HG03175 (cell line): ENCODE data around the gene MUTYH.
"Not testable (repeated sequence)": the region's sequence is repeated elsewhere in the genome, so short reads cannot be mapped to it uniquely, and the experiment has no call there.

Source experiments
- ATAC-seq: cut with Tn5 transposase; IDR thresholded peaks from one replicate; pipeline ENCODE4 v1.9.1; 2021; ENCODE audit warnings: mild to moderate bottlenecking, moderate library complexity; ENCODE audit not compliant: unreplicated experiment

MUTYH gene

DNA sequence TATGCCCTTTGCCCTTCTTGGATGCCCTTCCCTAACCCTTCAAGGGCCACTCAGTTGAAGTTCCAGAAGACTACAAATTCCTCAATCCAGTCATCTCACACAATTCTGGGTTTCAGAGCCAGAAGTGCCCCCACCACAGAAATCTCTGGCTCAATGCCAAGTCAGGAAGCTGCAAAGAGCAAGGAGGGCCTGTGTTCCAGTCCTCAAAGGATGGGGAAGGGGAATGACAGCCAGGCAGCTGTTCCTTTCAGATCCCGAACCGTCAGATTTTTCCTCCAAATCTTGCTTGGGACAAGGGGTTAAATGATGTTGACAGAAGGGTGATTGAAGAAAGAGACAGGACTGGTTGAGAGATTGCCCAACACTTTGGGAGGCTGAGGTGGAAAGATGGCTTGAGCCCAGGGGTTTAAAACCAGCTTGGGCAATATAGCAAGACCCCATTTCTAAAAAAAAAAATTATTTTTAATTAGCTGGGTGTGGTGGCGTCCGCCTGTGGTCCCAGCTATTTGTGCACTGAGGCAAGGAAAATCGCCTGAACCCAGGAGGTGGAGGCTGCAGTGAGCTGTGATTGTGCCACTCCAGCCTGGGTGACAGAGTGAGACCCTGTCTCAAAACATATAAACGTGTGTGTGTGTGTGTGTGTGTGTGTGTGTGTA is 14.3 kb downstream of the MUTYH start:
- ATAC-seq: no peak

DNA sequence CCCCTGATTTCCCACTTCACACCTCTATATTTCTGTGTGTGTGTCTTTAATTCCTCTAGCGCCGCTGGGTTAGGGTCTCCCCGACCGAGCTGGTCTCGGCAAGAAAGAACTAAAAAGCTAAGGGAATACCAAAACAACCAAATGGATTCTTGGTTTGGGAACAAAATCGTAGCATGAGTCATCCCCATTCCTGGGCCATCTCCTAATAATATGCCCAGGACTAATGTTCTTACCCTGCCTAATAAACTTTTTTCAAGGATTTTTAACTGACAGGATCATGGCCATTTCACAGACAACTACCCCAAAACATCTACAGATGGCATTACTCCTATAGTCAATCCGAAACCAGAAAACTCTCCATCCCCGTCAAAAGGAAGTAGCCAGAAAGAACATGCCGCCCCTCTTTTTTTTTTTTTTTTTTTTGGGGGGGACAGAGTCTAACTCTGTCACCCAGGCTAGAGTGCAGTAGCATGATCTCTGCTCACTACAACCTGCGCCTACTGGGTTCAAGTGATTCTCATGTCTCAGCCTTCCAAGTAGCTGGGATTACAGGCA is 17.7 kb downstream of the MUTYH start:
- no peak for ATAC-seq

DNA sequence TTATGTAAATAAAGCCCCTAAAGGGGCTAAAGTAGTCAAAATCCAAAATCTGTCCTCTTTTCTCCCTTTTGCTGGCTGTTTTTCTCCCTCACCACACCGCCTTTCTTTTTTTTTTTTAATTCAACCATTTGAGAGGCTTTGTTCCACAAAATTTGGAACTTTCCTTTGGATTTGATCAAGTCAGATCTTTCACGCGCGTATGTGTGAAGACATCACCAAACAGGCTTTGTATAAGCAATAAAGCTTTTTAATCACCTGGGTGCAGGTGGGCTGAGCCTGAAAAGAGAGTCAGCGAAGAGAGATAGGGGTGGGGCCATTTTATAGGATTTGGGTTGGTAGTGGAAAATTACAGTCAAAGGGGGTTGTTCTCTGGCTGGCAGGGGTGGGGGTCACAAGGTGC is 18.8 kb downstream of the MUTYH start:
- ATAC-seq: no peak

DNA sequence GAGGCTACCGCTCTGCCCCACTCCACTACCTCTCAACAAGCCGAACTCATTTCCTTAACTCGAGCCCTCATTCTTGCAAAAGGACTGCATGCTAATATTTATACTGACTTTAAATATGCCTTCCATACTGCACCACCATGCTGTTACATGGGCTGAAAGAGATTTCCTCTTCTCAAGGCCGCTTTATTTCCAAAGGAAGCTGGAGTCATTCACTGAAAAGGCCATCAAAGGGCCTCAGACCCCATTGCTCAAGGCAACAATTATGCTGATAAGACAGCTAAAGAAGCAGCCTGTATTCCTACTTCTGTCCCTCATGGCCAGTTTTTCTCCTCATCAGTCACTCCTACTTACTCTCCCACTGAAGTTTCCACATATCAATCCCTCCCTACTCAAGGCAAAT is 20.5 kb downstream of the MUTYH start:
- no peak for ATAC-seq

DNA sequence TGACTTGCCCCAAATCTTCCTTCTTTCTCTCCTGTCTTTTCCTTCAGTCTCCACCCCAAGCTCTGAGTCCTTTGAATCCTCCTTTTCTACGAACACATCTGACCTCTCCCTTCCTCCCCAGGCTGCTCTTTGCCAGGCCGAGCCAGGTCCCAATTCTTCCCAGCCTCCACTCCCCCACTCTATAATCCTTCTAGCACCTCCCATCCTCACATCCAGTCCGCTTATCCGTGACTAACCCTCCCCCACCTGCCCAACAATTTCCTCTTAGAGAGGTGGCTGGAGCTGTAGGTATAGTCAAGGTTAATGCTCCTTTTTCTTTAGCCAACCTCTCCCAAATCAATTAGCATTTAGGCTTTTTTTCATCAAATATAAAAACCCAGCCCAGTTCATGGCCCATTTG is 23.1 kb downstream of the MUTYH start:
- no peak for ATAC-seq

DNA sequence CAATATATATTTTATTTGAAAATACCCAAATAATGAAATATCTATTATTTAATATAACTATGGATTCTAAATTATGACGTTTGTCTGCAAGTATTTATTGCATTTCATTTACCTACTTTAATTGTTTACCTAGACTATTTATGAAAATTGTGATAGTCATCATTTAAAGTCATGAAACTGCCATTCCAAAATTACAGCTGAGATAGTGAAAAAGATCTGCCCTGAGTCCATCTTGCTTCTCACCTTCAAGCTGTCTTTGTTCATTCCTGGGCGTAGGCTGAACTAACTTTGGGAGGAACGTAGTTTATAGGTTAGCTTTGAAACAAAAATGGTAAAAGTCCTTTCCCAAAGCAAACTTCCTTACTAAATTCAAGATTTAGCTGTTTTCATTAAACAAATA is 26.0 kb downstream of the MUTYH start:
- no peak for ATAC-seq

DNA sequence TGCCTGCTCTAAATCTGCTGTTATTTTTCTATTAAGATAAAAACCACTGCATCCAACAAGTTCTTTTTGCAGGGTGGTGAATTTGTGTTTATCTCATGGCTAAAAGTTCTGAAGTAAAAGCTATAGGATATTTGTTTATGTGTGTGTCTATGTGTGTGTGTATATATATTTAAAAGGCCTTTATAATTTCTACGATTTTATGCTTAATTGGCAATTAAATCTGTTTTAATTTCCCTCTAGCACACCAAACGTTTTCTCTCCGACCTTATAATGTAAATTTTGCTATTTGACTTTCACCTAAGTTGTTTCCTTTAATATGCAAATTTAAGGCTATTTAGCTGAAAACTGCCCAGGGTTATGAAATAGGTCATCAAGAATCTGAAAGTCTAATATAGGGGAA is 33.3 kb downstream of the MUTYH start:
- no peak for ATAC-seq

DNA sequence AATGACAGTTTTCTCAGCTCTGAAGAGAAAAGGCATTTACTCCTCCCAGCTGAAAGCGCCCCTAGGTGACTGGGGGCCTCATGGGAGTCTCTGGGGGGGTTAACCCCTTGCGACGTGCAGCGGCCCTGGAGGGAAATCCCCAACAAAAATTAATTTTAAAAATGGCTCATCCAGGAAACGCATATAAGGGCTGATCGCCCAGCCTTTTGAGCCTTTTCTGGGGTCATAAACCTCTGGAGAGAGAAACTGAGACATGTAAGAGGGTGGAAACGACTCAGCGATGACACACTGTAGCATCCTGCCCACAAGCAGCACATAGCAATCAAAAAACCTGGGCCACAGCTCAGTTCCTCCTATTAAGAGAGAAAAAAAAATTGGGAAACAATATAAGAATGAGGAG is 33.9 kb downstream of the MUTYH start:
- ATAC-seq: no peak

DNA sequence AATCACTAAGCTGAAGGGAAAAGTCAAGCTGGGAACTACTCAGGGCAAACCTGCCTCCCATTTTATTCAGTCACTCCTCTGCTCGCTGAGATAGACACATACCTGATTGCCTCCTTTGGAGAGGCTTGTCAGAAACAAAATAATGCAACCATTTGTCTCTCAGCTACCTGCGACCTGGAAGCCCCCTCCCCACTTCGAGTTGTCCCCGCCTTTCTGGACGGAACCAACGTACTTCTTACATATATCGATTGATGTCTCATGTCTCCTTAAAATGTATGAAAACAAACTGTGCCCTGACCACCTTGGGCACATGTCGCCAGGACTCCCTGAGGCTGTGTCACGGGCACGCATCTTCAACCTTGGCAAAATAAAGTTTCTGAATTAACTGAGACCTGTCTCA is 35.0 kb downstream of the MUTYH start:
- ATAC-seq: no peak

DNA sequence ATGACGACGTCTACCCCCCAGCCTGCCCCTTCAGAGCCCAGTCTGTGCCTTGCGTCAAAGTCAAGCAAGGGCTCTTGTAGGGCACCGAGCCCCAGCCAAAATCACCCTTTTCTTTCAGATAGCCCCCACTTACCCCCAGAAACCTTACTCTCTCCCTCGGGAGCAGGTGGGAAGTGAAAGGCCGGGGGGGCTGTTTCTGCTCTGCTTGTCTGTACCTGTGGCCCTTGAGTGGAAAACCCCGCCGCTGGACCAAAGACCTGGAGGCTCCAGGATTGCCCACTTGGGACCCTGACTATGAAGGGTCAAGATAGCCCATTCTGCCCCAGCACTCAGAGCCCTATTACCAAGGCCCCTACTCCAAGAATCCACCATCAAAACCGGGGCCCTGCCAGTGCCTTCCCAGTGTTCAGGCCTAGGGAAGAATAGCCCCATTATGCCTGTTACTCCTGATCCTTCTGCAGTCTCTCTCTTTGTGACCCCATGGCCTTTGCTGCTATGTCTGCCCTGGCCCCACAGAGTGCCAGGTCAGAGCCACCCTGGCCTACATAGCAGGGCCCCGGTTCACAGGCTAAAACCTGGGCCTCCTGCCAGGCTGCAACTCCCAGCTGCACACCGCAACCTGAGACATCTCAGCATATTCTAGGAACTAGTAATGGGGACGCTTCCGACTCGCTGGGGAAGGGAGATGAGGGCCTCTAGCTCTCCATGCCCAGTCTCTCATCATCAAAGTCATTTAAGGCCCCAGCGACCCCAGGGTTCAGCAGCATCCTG is 35.7 kb downstream of the MUTYH start:
- ATAC-seq: no peak

DNA sequence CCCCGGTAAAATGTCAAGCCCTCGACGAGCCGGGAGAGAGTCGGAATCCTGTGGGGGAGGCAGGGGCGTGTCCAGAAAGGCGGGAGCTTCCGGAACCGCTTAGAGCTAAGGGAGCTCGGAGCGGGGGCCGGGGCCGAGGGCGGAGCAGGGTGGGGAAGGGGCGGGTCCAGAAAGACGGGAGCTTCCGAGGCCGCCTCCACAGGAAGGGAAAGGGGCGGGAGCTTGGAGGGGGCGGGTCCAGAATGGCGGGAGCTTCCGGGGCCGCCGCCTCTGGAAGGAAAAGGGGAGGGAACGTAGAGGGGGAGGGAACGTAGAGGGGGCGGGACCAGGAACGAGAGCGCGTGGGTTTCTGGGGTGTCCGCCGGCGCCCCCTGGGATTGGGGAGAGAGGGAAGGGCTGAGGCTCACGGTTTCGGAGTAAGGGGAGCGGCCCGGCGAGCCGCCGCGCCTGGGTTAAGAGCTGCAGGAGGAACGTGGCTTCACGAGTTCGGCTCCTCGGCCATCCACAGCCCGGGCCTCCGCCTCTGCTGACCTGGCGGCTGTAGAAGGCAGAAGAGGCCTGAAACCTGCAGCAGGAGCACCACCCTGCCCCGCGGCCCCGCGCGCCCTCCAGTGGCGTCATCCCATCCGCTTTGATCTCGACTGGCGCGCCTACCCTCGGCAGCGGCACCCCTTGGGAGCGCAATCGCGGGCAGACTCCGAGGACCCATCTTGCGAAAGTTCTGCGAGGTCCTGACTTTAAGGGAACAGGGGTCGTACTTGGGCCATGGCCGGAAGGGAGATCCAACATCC is 36.5 kb downstream of the MUTYH start:
- peak; percentile 72 for ATAC-seq

DNA sequence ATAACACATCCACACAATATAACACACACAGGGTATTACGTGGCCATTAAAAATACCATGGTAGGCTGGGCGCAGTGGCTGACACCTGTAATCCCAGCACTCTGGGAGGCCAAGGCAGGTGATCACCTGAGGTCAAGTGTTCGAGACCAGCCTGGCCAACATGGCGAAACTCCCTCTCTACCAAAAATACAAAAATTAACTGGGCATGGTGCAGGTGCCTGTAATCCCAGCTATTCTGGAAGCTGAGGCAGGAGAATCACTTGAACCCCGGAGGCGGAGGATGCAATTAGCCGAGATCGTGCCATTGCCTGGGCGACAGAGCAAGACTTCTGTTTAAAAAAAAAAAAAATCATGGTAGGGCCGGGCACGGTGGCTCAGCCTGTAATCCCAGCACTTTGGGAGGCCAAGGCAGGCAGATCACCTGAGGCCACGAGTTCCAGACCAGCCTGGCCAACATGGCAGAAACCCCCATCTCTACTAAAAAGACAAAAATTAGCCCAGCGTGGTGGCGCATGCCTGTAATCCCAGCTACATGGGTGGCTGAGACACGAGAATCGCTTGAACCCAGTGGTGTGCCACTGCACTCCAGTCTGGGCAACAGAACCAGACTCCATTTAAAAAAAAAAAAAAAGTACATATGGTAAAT is 37.6 kb downstream of the MUTYH start:
- no peak for ATAC-seq

DNA sequence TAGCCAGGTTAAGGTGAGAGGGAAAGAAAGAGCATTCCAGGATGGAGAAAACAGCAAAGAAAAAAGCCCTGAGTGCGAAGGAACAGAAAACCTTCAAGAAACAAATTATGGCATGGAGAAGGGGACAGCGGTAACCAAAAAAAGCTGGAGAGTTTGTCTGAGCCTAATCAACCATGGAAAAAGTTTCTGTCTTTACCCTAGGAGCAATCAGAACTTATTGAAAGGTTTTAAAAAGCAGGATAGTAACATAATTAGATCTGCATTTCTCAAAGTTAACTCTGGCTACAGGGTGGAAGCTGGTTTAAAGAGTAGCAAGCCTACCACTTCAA is 39.6 kb downstream of the MUTYH start:
- ATAC-seq: no peak

DNA sequence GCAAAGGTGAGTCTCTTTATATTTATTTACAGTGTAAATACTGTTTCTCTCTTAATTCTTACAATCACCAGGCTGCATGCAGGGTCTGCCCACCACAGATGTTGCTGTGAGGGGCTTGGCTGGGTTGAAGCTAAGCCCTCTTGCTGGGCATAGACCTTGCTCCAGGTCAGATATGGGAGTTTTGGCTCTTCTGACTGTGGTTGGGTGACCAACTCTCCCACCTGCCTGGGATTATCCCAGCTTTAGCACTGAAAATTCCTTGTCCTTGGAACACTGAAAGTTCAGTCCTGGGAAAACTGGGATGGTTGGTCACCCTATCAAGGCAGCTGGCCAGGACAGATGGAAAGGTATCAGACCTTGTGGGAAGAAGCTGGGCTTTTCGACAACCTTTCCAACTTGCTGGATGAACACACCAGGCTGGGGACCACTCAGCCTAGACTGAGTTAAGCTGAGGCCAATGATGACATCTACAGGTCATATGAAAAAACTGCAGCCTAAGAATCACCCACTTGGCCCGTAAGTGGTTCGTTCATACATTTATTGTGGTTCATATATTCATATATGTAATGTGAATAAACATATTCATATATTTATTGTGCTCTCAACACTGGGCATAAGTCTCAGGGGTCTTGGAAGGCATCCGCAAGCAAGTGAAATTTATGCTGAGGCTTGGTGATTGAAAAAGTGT is 40.1 kb downstream of the MUTYH start:
- no peak for ATAC-seq

DNA sequence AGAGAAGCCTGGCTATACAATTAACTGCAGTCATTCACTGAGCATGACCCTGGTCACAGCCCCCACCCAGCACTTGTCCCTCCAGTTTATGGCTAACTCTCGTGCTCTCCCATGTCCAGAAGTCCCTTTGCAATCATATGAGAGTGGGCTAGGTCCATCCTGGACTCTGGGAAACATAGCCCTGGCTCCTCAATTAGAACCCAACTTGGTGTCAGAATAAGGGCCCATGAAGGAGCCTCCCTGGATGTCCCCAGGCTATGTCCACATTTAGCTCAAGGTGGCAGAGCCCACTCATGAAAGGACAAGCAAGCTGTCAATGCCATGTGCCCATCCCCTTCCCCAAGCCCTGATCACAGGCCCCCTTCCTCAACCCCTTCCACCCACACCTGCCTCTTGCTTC is 40.9 kb downstream of the MUTYH start:
- no peak for ATAC-seq

DNA sequence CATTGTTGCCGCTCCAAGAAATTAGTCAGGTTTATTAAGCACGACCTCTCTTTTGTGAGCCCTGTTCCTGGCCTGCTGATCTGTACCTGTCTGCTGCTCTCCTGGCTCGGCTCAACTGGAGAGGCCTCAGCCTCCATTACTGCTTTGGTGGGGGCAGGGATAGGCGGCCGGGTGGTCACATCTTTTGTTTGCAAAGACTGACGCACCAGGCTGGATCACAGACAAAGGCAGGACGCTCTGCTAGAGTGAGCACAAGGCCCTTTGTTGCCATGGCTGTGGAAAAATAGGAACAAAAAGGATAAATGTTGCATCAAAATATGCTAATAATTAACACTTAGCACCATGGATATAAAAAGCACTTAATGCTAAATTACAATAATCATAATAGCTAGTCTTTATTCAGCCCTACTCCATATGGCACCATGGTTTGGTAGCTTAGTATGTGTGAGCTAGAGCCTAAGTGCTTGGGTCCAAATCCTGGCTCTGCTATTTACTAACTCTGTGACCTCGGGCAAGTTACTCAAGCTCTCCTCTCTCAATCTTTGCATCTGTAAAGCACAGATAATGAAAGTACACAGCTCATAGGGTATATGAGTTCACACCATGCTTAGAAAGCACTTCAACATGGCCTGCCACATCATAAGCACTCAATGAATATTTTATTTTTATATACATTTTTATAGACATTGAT is 42.4 kb downstream of the MUTYH start:
- ATAC-seq: no peak

DNA sequence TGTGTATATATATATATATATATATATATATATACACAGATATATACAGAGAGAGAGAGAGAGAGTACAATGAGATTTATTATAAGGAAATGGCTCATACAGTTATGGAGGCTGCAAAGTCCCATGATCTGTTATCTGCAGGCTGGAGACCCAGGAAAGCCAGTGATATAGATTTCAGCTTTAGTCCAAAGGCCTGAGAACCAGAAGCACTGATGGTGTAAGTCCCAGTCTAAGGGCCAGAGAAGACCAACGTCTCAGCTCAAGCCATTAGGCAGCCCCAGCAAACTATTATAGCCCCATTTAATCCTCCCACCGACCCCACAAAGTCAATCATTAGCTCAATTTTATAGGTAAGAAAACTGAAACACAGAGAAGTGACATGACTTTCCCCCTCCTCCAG is 48.5 kb downstream of the MUTYH start:
- ATAC-seq: no peak

DNA sequence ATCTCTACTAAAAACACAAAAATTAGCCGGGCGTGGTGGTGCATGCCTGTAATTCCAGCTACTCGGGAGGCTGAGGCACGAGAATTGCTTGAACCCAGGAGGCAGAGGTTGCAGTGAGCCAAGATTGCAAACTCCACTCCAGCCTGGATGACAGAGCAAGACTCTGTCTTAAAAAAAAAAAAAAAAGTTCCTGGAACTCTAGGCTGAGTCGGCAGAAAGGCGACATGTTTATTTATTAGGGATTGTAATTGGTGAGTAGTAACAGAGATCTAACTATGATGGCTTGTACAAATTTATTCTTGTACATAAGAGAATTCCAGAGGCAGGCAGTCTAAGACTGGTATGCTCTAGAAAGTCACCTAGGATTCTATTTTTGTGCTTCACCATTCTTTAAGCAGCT is 49.2 kb downstream of the MUTYH start:
- not testable (repeated sequence) for ATAC-seq

DNA sequence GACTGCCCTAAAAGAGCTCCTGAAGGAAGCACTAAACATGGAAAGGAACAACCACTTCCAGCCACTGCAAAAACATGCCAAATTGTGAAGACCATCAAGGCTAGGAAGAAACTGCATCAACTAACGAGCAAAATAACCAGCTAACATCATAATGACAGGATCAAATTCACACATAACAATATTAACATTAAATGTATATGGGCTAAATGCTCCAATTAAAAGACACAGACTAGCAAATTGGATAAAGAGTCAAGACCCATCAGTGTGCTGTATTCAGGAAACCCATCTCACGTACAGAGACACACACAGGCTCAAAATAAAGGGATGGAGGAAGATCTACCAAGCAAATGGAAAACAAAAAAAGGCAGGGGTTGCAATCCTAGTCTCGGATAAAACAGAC is 53.7 kb downstream of the MUTYH start:
- not testable (repeated sequence) for ATAC-seq

DNA sequence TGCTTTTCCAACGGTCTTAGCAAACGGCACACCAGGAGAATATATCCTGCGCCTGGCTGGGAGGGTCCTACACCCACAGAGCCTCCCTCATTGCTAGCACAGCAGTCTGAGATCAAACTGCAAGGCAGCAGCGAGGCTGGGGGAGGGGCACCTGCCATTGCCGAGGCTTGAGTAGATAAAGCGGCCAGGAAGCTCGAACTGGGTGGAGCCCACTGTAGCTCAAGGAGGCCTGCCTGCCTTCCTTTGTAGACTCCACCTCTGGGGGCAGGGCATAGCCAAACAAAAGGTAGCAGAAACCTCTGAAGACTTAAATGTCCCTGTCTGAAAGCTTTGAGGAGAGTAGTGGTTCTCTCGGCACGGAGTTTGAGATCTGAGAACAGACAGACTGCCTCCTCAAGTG is 55.4 kb downstream of the MUTYH start:
- not testable (repeated sequence) for ATAC-seq
